ENCODE data around the gene GPR137. TPM values are rescaled to one million over a fixed set of nuclear protein-coding genes. Genes with fewer than 3 reads are reported as not detected.

Gene GPR137
- polyA plus RNA-seq, 1 donor from 2014 or later = 34.1 TPM

DNA sequence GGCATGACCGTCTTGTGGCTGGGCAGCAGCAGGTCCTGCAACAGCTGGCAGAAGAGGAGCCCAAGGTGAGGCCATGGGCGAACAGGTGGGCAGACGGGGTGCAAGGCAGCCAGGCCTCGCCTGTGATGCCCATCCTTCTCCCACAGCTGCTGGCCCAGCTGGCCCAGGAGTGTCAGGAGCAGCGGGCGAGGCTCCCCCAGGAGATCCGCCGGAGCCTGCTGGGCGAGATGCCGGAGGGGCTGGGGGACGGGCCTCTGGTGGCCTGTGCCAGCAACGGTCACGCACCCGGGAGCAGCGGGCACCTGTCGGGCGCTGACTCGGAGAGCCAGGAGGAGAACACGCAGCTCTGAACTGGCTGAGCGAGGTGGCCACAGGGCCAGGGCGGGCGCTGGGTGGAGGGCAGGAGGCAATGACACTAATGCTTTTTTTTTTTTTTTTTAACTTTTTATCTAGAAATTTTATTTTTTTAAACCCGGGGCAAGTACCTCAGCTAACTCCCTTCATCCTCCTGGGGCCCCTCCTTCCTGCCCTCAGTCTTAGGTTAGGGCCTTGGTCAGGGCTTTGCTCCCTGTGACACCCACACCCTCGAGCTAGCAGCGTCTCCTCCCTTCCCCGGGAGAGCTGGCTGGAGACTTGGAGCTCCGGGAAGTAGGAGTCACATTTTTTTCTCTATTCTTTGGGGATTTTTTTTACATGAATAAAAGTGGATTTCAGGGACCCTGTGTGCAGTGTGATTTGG, 18.3 kb upstream of the GPR137 start:
- H3K36me3 ChIP-seq (ENCODE audit: insufficient read depth, low read length) = no peaks in the 10 kb centered on the region
- no peak overlapping the region for H3K27ac ChIP-seq (ENCODE audit: low read length)
- peaks cover 6% of the 10 kb centered on the region for H3F3A ChIP-seq (ENCODE audit: insufficient read depth, low read length, poor library complexity, severe bottlenecking)
- H3K27me3 ChIP-seq (ENCODE audit: insufficient read depth, low read depth, low read length) = no peaks in the 10 kb centered on the region
- TF ChIP-seq RAD21 (conservative IDR thresholded peaks at IDR 0.05) (no peak), EZH2 (IDR thresholded peaks at IDR 0.05; ENCODE audit: borderline replicate concordance, insufficient read depth, low read length, poor library complexity, severe bottlenecking) (no peak), POLR2AphosphoS5 (IDR thresholded peaks at IDR 0.05) (no peak)
- no peaks in the 10 kb centered on the region for H3K9me2 ChIP-seq (ENCODE audit: insufficient read depth, low read length)
- H3K4me2 ChIP-seq (ENCODE audit: low read length) = no peak overlapping the region
- H3K9ac ChIP-seq (ENCODE audit: low read length) = no peak overlapping the region
- no peak overlapping the region for H3K4me3 ChIP-seq (ENCODE audit: low read length)
- no peaks in the 10 kb centered on the region for H3K9me3 ChIP-seq (ENCODE audit: low read length)
- H2AFZ ChIP-seq (ENCODE audit: low read depth, low read length) = no peak overlapping the region
- H3K79me2 ChIP-seq (replicated peaks; ENCODE audit: insufficient read depth, low read length) = no peaks in the 10 kb centered on the region
- H4K20me1 ChIP-seq (ENCODE audit: insufficient read depth) = no peaks in the 10 kb centered on the region

DNA sequence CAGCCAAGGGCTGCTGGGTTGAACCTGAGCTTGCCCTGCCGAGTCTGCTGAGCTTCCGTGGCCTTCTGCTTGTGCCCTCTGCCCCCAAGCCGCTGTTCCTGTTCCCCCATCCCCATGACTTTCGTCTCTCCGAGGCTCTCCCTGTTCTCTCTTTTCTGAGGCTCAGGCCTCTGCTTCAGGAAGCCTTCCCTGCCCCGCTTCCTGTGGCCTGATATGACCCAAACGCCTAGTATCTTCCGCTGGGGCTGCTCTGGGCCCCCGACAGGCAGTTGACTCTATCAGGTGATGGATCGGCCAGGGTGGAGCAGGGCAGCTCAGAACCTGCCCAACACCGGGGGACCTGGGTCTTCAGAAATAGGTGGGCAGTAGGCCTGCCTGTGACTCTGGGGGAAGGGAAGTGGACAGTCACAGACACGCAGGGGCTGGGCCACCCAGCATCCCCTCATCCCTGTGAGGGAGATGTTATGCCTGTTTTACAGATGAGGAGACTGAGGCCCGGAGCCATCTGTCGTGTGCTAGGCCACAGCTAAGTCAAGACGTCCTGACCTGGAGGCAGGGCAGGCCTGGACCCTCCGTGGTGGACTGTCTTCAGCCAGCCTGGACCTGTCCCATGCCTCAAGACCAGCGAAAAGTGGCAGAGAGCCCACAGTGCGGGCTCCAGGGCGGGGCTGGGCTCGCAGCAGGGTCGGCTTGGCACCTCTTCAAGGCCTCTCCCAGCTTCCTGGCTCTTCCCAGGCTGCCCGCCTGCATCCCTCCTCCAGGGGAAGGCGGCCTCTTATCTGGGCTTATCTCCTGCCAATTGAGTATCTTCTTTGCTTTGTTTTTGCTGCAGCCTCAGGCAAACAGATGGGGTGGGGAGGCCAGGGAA, 17.4 kb upstream of the GPR137 start:
- Histone ChIP-seq H3K27ac (ENCODE audit: low read length) (peak overlapping the region; percentile 87), H3K9me3 (ENCODE audit: low read length) (no peaks in the 10 kb centered on the region), H3K27me3 (ENCODE audit: insufficient read depth, low read depth, low read length) (no peaks in the 10 kb centered on the region), H3K79me2 (replicated peaks; ENCODE audit: insufficient read depth, low read length) (no peaks in the 10 kb centered on the region), H3K9me2 (ENCODE audit: insufficient read depth, low read length) (no peaks in the 10 kb centered on the region), H2AFZ (ENCODE audit: low read depth, low read length) (no peak overlapping the region), H3K4me3 (ENCODE audit: low read length) (peak overlapping the region; percentile 96), H4K20me1 (ENCODE audit: insufficient read depth) (no peaks in the 10 kb centered on the region), H3K4me2 (ENCODE audit: low read length) (peak overlapping the region; percentile 89), H3K9ac (ENCODE audit: low read length) (peak overlapping the region; percentile 87), H3F3A (ENCODE audit: insufficient read depth, low read length, poor library complexity, severe bottlenecking) (peaks cover 6% of the 10 kb centered on the region), H3K36me3 (ENCODE audit: insufficient read depth, low read length) (no peaks in the 10 kb centered on the region)
- TF ChIP-seq EP300 (conservative IDR thresholded peaks at IDR 0.05; ENCODE audit: poor library complexity, severe bottlenecking) (no peak), TAF1 (IDR thresholded peaks at IDR 0.05; ENCODE audit: low read depth) (no peak), SMC3 (conservative IDR thresholded peaks at IDR 0.05; ENCODE audit: poor library complexity) (no peak), MXI1 (conservative IDR thresholded peaks at IDR 0.05; ENCODE audit: poor library complexity, severe bottlenecking) (no peak), EZH2 (IDR thresholded peaks at IDR 0.05; ENCODE audit: borderline replicate concordance, insufficient read depth, low read length, poor library complexity, severe bottlenecking) (no peak)
- TF ChIP-seq, protein P1, sequence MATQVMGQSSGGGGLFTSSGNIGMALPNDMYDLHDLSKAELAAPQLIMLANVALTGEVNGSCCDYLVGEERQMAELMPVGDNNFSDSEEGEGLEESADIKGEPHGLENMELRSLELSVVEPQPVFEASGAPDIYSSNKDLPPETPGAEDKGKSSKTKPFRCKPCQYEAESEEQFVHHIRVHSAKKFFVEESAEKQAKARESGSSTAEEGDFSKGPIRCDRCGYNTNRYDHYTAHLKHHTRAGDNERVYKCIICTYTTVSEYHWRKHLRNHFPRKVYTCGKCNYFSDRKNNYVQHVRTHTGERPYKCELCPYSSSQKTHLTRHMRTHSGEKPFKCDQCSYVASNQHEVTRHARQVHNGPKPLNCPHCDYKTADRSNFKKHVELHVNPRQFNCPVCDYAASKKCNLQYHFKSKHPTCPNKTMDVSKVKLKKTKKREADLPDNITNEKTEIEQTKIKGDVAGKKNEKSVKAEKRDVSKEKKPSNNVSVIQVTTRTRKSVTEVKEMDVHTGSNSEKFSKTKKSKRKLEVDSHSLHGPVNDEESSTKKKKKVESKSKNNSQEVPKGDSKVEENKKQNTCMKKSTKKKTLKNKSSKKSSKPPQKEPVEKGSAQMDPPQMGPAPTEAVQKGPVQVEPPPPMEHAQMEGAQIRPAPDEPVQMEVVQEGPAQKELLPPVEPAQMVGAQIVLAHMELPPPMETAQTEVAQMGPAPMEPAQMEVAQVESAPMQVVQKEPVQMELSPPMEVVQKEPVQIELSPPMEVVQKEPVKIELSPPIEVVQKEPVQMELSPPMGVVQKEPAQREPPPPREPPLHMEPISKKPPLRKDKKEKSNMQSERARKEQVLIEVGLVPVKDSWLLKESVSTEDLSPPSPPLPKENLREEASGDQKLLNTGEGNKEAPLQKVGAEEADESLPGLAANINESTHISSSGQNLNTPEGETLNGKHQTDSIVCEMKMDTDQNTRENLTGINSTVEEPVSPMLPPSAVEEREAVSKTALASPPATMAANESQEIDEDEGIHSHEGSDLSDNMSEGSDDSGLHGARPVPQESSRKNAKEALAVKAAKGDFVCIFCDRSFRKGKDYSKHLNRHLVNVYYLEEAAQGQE (IDR thresholded peaks at IDR 0.05; ENCODE audit: borderline replicate concordance) = no peak

Measured in neural cell (in vitro differentiated cells).